GM18867 (cell line): ENCODE results near the gene AADACL4.
"Not testable (repeated sequence)": the region's sequence is repeated elsewhere in the genome, so short reads cannot be mapped to it uniquely, and the experiment has no call there.

Experiments
- ATAC-seq: cut with Tn5 transposase; IDR thresholded peaks from one replicate; pipeline ENCODE4 v1.9.1; 2021; ENCODE audit warnings: mild to moderate bottlenecking, moderate library complexity; ENCODE audit not compliant: unreplicated experiment

AADACL4 gene

DNA sequence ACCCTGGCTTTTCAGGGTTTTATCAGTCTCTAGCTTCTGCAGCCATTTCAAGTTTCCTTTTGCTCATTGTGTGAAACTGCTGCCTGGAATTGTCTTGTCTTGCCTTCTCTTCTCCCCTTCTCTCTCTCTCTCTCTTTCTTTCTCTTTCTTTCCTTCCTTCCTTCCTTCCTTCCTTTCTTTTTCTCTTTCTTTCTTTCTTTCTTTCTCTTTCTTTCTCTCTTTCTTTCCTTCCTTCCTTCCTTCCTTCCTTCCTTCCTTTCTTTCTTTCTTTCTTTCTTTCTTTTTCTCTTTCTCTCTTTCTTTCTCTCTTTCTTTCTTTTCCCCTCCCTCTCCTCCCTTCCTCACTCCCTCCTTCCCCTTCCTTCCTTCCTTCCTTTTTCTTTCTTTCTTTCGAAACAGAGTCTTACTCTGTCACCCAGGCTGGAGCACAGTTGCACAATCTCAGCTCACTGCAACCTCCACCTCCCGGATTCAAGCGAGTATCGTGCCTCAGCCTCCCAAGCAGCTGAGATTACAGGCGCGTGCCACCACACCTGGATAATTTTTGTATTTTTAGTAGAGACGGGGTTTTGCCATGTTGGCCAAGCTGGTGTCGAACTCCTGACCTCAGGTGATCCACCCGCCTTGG is 14.1 kb downstream of the AADACL4 start:
- ATAC-seq, result not testable (repeated sequence)

DNA sequence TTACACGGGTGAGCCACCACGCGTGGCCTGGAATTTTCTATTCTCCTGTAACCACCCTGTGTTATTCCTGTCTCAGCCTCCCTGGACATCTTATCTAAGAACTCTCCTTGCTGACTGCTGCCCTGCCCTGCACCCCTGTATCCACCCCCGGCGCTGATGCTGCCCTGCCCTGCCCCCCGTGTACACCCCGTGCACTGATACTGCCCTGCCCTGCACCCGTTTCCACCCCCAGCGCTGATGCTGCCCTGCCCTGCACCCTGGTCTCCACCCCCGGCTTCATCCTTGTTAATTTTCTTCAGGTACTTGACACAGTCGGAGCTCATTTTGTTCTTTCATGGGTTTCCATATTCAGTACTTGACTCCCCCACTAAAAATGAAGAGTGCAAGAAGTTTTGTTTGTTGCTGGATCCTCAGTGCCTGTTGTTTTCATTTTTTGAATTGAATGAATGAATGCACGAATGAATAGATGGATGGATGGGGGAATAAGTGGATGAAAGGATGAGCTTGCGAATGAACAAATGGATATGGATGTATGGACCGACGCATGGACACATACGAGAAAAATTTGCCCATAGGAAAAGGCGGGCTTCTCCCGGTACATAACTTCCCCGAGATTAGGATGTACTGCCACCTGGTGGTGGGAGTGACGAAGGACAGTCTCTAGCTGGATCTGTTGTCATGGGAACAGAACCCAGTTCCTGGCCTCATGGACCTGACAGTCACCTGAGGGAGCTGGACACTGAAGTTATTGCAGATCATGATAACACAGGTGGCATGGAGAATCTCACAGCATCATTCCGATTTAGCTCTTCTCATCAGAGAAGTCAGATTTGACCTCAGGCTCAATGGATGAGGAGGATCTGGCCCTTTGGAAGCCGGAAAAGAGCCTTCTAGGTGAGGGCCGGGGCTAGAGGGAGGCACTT is 14.9 kb downstream of the AADACL4 start:
- no peak for ATAC-seq

DNA sequence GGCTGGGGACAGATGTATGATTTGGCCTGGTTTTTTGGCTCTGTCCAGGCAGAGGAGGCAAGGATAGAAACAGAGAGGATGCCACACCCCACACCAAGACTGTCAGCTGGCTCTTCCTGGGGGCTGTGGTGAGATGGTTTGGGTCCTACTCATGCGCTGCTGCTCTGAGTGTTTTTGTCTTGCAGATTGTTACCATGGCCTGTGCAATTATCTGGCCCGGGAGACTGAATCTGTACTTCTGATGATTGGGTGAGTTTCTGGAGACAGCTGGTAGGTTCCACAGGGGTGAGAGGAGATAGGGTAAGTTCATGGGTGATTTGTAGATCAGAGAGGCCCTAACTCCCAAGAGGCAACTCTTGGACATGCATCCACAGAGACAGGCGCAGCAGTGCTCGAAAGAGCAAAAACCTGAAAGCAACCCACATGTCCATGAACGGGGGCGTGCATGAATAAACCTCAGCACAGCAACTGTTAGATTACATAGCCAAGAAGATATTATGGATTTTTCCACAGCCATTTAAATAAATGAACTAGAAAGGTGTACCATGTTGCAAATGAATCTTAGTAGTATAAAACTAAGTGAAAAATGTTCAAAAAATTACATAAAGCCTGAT is 17.8 kb downstream of the AADACL4 start:
- ATAC-seq, result no peak

DNA sequence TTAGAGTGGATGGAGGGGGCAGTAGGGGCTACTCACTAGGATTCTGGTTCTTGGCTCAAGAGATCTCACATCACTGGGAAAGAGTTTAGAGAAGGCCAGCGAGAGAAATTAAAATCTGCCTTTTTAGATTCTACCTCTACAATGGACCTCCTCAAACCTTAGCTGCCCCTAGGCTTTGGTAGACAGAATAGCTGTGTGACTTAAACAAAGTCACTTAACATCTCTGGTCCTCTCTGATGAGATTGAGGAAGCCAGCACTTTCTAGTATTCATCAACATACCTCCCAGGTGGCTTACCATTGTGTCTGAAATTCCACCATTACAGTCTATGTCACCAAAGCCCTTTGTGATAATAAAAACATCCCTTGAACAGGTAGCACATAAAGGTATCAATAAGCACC is 18.7 kb downstream of the AADACL4 start:
- ATAC-seq, result no peak

DNA sequence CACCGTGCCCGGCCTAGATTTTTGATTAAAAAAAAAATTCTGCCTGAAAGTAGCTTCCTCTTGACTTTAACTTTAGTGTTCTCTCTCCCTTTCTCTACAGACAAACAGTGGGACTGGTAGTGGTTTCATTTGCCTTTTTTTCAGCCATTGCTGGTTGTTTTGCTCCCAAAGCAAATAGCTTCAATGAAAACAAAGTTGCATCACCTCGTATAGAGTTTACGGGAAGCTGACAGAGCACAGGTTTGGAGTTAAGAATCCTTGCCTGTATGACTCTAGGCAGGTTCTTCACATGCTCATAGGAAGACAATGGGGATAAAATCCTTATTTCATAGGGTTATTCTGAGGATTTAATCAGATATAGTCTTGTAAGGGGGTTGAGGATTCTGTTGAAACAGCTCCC is 21.6 kb downstream of the AADACL4 start:
- ATAC-seq, result no peak

DNA sequence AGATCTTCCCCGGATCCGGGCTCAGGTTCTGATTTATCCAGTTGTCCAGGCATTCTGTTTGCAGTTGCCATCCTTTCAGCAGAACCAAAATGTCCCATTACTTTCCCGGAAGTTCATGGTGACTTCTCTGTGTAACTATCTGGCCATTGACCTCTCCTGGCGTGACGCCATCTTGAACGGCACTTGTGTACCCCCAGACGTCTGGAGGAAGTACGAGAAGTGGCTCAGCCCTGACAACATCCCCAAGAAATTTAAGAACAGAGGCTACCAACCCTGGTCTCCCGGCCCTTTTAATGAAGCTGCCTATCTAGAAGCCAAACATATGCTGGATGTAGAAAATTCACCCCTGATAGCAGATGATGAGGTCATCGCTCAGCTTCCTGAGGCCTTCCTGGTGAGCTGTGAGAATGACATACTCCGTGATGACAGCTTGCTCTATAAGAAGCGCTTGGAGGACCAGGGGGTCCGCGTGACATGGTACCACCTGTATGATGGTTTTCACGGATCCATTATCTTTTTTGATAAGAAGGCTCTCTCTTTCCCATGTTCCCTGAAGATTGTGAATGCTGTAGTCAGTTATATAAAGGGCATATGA is 22.4 kb downstream of the AADACL4 start:
- ATAC-seq, result no peak

DNA sequence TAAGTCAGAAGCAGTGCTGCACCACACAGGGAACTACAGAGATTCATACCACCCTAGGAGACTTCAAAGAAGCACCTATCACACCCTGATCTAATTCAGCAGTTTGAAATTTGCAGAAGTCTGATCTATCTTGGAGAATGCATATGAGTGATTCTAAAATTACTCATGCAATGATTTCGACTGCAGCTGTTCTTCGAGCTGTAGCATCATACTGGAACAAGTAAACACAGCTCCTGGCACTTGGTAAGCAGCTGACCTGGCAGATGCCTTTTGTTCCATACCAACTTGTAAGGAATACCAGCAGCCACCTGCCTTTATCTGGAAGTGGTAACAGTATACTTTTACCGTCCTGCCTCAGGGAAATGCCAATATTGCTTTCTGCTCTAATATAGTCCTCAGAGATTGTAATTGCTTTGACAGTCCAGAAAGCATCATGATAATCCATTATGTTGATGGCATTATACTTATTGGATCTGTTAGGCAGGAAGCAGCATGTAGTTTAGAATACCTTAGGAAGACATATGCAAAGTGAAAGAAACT is 25.7 kb downstream of the AADACL4 start:
- ATAC-seq, result no peak

DNA sequence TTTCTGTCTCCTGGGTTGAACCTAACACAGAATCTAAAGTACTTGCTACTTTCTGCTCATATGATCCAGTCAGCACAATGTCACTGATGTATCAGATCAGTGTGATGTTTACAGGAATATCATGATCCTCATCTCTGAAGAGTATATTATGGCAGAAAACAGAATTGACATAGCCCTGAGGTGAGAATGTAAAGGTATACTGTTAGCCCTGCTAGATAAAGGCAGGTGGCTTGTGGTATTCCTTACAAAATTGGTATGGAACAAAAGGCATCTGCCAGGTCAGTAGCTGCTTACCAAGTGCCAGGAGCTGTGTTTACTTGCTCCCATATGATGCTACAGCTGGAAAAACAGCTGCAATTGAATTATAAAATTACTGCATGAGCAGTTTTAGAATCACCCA is 30.5 kb downstream of the AADACL4 start:
- no peak for ATAC-seq

DNA sequence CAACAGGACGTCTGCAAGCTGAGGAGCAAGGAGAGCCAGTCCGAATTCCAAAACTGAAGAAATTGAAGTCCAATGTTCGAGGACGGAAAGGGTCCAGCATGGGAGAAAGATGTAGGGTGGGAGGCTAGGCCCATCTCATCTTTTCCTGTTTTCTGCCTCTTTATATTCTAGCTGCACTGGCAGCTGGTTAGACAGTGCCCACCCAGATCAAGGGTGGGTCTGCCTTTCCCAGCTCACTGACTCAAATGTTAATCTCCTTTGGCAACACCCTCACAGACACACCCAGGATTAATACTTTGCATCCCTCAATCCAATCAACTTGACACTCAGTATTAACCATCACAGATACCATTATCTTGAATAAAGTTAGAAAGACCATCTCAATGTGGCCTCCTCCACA is 32.2 kb downstream of the AADACL4 start:
- ATAC-seq, result not testable (repeated sequence)

DNA sequence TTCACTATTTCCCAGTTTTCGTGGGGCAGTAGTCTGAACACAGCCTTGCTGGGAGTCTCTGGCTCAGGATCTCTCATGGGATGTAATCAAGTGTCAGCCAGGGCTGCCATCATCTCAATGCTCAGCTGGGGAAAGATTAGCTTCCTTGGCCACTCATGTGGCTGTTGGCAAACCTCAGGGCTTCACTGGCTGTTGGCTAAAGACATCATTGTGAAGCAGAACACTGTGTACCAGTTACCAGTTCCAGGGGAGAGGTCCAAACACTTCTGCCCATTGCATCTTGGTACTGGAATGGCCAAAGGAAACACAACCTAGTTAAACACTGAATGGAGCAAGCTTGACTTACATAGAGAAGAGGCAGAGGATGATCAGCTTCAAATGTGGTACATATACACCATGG is 33.7 kb downstream of the AADACL4 start:
- no peak for ATAC-seq

DNA sequence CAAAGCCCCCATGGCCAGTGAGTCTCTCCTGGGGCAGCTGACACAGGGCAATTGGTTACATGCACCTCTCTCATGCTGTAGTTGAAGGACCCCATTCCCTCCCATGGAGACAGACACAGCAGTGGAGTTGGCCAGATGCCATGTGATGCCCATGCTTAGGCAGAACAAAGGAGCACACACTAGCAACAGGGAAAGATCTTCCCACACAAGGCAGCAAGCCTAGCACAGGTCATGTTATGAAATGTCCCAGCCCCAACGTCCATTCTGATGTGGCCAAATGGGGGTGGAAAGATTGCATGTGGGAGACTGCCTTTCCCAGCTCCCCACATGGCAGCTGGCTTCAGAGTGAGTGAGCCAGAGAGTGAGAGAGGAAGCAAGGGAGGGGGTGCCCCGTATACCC is 34.5 kb downstream of the AADACL4 start:
- no peak for ATAC-seq

DNA sequence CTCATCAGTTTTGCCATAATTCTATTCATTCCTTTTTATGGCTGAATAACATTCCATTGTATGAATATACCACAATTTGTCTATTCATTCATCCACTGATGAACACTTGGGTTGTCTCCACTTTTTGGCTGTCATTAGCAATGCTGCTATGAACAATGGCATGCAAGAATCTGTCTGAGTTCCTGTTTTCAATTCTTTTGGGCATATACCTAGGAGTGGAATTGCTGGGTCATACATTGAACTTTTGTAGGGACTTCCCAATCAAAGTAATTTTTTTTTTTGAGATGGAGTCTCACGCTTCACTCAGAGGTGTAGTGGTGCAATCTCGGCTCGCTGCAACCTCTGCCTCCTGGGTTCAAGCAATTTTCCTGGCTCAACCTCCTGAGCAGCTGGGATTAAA is 34.9 kb downstream of the AADACL4 start:
- no peak for ATAC-seq

DNA sequence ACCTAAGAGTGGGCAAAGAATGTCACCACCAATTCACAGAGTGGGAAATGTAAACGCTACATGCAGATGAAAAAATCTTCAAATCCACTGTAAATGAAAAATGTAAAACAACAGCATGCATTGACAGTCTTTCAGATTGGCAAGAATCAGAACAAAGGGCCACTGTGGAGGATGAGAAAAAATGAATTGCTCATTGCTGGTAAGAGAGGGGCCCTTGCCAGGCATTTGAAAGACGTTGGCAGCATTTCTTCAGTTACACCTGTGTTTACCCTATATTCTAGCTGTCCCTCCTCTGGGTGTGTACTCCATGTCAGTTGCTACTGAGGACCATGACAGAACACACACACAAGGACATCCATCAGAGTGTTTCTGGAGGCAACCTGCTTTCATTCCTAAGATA is 46.3 kb downstream of the AADACL4 start:
- no peak for ATAC-seq

DNA sequence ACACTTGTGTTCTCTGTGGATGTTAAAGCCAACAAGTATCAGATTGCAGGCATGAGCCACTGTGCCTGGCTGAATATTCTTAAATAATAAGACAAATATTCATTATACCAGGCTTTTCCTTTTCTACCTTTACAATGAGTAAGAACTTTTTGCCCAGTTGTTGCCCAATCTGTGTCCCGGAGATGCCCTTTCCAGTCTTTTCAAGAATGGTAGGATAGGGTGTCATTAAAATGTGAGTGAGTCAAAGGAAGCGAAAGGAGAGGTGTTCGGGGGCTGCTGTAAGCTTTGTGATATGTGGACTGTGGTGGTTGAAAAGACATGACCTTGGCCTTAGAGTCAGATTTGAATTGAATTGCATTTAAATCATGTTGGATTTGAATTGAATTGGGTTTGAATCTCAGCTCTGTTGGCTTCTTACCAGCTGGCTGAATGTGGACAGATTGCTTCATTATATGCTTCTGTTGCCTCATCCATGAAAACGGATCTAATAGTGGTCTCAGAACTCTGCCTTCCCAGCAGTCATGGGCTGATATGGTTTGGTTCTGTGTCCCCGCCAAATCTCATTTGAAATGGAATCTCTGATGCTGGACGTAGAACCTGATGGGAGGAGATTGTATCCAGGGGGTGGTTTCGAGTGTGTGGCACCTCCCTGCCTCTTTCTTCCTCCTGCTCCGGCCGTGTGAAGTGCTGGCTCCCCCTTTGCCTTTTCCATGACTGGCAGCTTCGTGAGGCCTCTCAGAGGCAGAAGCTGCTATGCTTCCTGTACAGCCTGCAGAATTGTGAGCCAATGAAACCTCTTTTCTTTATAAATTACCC is 49.3 kb downstream of the AADACL4 start:
- no peak for ATAC-seq

DNA sequence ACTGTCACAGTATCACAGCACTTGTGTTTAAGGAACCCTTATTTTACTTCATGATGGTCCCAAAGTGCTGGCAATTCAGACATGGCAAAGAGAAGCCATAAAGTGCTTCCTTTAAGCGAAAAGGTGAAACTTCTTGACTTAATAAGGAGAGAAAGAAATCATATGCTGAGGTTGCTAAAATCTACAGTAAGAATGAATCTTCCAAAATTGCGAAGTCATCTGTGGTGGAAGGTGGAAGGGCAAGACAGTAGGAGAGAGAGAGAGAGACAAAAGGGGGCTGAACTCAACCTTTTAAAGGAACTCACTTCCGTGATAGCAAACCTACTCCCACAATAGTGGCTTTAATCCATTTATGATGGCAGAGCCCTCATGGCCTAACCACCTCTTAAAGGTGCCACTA is 52.8 kb downstream of the AADACL4 start:
- no peak for ATAC-seq

DNA sequence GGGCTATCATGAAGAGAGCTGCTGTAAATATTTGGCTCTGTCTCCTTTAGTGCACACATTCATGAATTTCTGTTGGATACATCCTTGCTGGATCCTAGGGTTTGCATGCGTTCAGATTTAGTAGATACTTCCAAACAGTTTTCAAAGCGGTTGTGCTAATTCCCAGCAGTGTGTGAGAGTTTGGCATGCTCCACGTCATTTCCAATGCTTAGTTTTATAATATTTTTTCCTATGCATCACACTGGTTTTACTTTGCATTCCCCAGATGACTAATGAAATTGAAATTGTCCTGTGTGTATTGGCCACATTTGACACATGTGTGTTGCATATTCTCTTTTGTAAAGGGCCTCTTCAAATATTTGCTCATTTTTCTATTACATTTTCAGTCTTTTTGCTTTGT is 53.5 kb downstream of the AADACL4 start:
- ATAC-seq, result no peak

DNA sequence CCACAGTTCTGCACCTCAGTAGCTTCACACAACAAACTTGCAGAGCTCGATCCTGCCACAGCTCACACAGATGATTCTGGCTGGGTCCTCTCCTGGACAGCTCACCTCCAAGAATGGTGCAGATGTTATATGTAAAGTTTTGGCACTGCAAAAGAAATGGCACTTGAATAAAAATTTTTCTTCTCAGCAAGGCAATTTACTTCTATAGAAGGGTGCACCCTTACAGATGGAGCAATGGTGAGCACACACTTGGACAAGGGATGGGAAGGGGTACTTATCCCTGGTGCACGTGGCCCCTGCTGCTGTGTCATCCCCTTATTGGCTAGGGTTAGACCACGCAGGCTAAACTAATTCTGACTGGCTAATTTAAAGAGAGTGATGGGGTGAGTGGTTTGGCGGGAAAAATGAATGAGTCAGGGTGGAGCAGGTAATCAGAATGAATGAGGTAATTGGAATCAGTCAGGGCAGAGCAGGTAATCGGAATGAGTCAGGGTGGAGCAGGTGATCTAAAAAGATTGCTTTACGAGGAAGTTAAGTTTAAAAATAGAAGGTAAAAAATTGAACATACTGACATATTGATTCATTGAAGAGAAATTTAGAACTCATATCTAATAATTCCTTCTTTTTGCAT is 60.1 kb downstream of the AADACL4 start:
- ATAC-seq, result no peak

DNA sequence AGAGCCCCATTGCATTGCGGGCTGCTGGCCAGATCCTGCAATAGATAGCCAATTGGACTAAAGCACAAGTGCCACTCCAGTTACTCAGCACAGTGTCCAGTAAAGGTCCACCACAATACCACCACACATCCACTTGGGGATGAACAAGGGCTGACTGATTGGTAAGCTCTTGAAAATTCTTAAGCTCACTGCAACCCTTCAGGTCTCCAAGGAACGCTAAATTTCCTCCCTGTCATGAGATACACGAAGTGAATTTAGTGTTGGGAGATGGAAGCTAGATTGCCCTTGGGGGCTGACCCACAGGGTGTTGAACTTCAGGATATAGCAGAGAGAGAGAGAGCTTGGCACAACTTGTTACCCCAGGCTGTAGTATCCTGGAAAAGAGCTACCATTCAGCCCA is 62.2 kb downstream of the AADACL4 start:
- no peak for ATAC-seq

DNA sequence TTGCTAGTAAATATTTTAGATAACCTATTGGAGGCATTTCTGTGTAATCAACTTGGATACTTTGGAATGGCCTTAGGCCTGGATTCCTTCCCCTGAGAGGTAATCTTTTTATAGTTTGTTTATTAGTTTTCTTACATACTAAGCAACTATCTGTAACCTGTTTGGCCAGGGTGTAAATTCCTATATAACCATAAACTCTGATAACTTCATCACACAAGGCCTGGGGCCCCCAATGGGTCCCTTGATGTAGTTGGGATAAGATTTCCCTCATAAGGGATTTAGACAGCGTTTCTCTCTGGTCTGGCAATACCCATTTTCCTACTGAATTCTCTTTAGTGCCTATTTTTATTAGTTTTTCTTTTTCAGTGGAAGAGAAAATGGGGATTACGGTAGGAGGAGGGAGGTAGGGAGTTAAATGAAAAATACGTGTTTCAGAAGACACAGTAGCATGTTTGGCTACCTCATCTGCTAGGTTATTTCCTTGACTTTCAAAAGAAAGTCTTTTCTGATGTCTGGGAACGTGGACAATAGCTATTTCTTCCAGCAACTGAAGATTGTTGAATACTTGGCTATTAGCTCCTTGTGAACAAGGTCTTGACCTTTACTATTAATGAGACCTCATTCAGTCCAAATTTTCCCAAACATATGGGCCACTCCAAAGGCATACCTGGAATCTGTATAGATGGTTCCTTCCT is 64.7 kb downstream of the AADACL4 start:
- no peak for ATAC-seq
